H1 (cell line): ENCODE results near the gene CDCP1. TPM values are rescaled to one million over a fixed set of nuclear protein-coding genes. Genes with fewer than 3 reads are reported as not detected.

Experiments used
- CTCF ChIA-PET: fragments of 300-600 bp; sonication (Branson Sonifier 250); formaldehyde crosslinking; loops from one replicate; lab custom pipeline; 2021; ENCODE audit not compliant: partially characterized antibody; lab: Charles Lee
- POLR2A ChIA-PET: fragments of 300-600 bp; sonication (Branson Sonifier 250); formaldehyde crosslinking; loops from one replicate; lab custom pipeline; 2021; ENCODE audit warnings: inconsistent platforms; ENCODE audit not compliant: partially characterized antibody; lab: Charles Lee
- DNase-seq, 2 experiments: peaks; one replicate each; pipeline versions ENCODE4 v3.0.0 to v3.0.0-alpha.2; 2010 to 2022; ENCODE audit warnings: low spot score in 2 of 2, low read depth in 1 of 2, mixed read lengths in 1 of 2
- FAIRE-seq: peaks from 2 replicates; lab custom pipeline; 2011; peaks lifted over from hg19 to GRCh38; lab: Jason Lieb, UNC
- H2AFZ ChIP-seq: 2 replicates; pipeline ENCODE4 v1.8.1; 2012; ENCODE audit warnings: low read length, inconsistent platforms
- H2AK5ac ChIP-seq: 2 replicates; pipeline ENCODE4 v1.6.1; 2013; ENCODE audit warnings: low read depth, low read length
- H2BK120ac ChIP-seq: replicated peaks from 2 replicates; pipeline ENCODE3; 2013; ENCODE audit warnings: low read depth, low read length, inconsistent platforms
- H2BK12ac ChIP-seq: 2 replicates; pipeline ENCODE4 v1.6.1; 2013; ENCODE audit warnings: low read depth, low read length
- H2BK15ac ChIP-seq: 2 replicates; pipeline ENCODE4 v1.6.1; 2013; ENCODE audit warnings: low read length
- H2BK20ac ChIP-seq: 2 replicates; pipeline ENCODE4 v1.6.1; 2013; ENCODE audit warnings: low read length
- H2BK5ac ChIP-seq: 2 replicates; pipeline ENCODE4 v1.6.1; 2013; ENCODE audit warnings: low read depth, low read length
- H3K14ac ChIP-seq: 2 replicates; pipeline ENCODE4 v1.6.1; 2013; ENCODE audit warnings: inconsistent platforms; ENCODE audit not compliant: insufficient read length
- H3K18ac ChIP-seq: 2 replicates; pipeline ENCODE4 v1.6.1; 2013; ENCODE audit warnings: low read length; ENCODE audit errors: extremely low read depth
- H3K23ac ChIP-seq: 2 replicates; pipeline ENCODE4 v1.6.1; 2013; ENCODE audit warnings: inconsistent platforms; ENCODE audit not compliant: insufficient read length
- H3K23me2 ChIP-seq: 2 replicates; pipeline ENCODE4 v1.6.1; 2013; ENCODE audit warnings: low read depth, low read length
- H3K27ac ChIP-seq: 2 replicates; pipeline ENCODE4 v1.6.1; 2011; ENCODE audit warnings: low read depth, low read length, inconsistent platforms
- H3K27me3 ChIP-seq, 4 experiments: replicated peaks in 1 of 4; 1 replicate in 1 of 4; 2 replicates in 3 of 4; pipeline versions ENCODE4 v1.6.1 to v1.8.1; 2011 to 2013; ENCODE audit warnings: low read length in 3 of 4, mild to moderate bottlenecking in 3 of 4, inconsistent platforms in 2 of 4, mixed read lengths in 2 of 4, moderate library complexity in 1 of 4; ENCODE audit not compliant: control insufficient read depth in 3 of 4, insufficient read depth in 3 of 4; ENCODE audit errors: extremely low read depth in 1 of 4
- H3K36me3 ChIP-seq, 4 experiments: 2 replicates each; pipeline versions ENCODE4 v1.6.1 to v1.8.1; 2011 to 2013; ENCODE audit warnings: mild to moderate bottlenecking in 4 of 4, low read length in 3 of 4, moderate library complexity in 2 of 4, control low read depth in 1 of 4, inconsistent platforms in 1 of 4; ENCODE audit not compliant: insufficient read depth in 4 of 4, control insufficient read depth in 2 of 4
- H3K4ac ChIP-seq: replicated peaks from 2 replicates; pipeline ENCODE3; 2013; ENCODE audit warnings: low read length, low read depth, mixed read lengths, inconsistent platforms; ENCODE audit not compliant: insufficient read length
- H3K4me1 ChIP-seq, 4 experiments: replicated peaks in 1 of 4; 1 replicate in 1 of 4; 2 replicates in 3 of 4; pipeline versions ENCODE4 v1.6.1 to v1.8.1; 2011 to 2013; ENCODE audit warnings: low read length in 3 of 4, inconsistent platforms in 2 of 4, mixed read lengths in 1 of 4; ENCODE audit not compliant: insufficient read depth in 4 of 4, control insufficient read depth in 3 of 4
- H3K4me2 ChIP-seq, 2 experiments: 2 replicates each; pipeline versions ENCODE4 v1.6.1 to v1.8.1; 2011 to 2013; ENCODE audit warnings: low read depth in 2 of 2, low read length in 2 of 2, control low read depth in 1 of 2, inconsistent platforms in 1 of 2, mild to moderate bottlenecking in 1 of 2; ENCODE audit not compliant: insufficient read depth in 1 of 2
- H3K4me3 ChIP-seq, 4 experiments: fragments of 200-600, 300-600 bp in 1 of 4; sonication (generic), shearing (Covaris generic), sonication (Bioruptor Twin) in 1 of 4; 2 replicates each; pipeline versions ENCODE4 v1.5.1 to v1.8.1; 2011 to 2016; ENCODE audit warnings: low read length in 4 of 4, low read depth in 3 of 4, control low read depth in 2 of 4, inconsistent platforms in 2 of 4, mild to moderate bottlenecking in 2 of 4, mixed read lengths in 1 of 4, moderate library complexity in 1 of 4; ENCODE audit not compliant: insufficient read depth in 2 of 4; ENCODE audit errors: extremely low read depth in 1 of 4
- H3K56ac ChIP-seq: replicated peaks from 2 replicates; pipeline ENCODE3; 2013; ENCODE audit warnings: low read depth, mild to moderate bottlenecking, mixed read lengths, low read length, inconsistent platforms; ENCODE audit not compliant: insufficient read length
- H3K79me1 ChIP-seq: 2 replicates; pipeline ENCODE4 v1.6.1; 2013; ENCODE audit warnings: low read depth, low read length, control low read depth
- H3K79me2 ChIP-seq, 2 experiments: 2 replicates each; pipeline versions ENCODE4 v1.6.1 to v1.8.1; 2012 to 2013; ENCODE audit warnings: low read length in 2 of 2, mild to moderate bottlenecking in 2 of 2, inconsistent platforms in 1 of 2; ENCODE audit not compliant: insufficient read depth in 2 of 2, control insufficient read depth in 1 of 2
- H3K9ac ChIP-seq, 4 experiments: replicated peaks in 1 of 4; 1 replicate in 1 of 4; 2 replicates in 3 of 4; pipeline versions ENCODE4 v1.6.1 to v1.8.1; 2011 to 2013; ENCODE audit warnings: low read depth in 3 of 4, low read length in 3 of 4, control low read depth in 2 of 4, mild to moderate bottlenecking in 2 of 4, moderate library complexity in 2 of 4, inconsistent platforms in 1 of 4; ENCODE audit errors: extremely low read depth in 1 of 4
- H3K9me3 ChIP-seq, 2 experiments: 2 replicates each; pipeline versions ENCODE4 v1.6.1 to v1.8.1; 2012 to 2013; ENCODE audit warnings: mild to moderate bottlenecking in 2 of 2, moderate library complexity in 2 of 2, control low read depth in 1 of 2, inconsistent platforms in 1 of 2, low read depth in 1 of 2, low read length in 1 of 2, mixed read lengths in 1 of 2; ENCODE audit not compliant: insufficient read depth in 2 of 2
- H4K20me1 ChIP-seq, 2 experiments: replicated peaks in 1 of 2; 2 replicates each; pipeline versions ENCODE3 to v1.8.1; 2011 to 2013; ENCODE audit warnings: inconsistent platforms in 2 of 2, low read length in 2 of 2, mild to moderate bottlenecking in 1 of 2; ENCODE audit not compliant: insufficient read depth in 2 of 2, control insufficient read depth in 1 of 2
- H4K5ac ChIP-seq: 2 replicates; pipeline ENCODE4 v1.6.1; 2013; ENCODE audit warnings: low read length, low read depth, mixed read lengths, inconsistent platforms; ENCODE audit not compliant: insufficient read length
- H4K8ac ChIP-seq: 2 replicates; pipeline ENCODE4 v1.8.0; 2013; ENCODE audit warnings: mild to moderate bottlenecking, moderate library complexity, low read length, inconsistent platforms; ENCODE audit not compliant: insufficient read depth; ENCODE audit errors: extremely low read depth
- H4K91ac ChIP-seq: replicated peaks from 2 replicates; pipeline ENCODE3; 2013; ENCODE audit warnings: low read length, mixed read lengths, inconsistent platforms; ENCODE audit not compliant: insufficient read length
- BACH1 ChIP-seq: IDR thresholded peaks from 2 replicates; pipeline ENCODE4 v1.6.1; 2012; ENCODE audit warnings: low read length, improper control_type of control experiment
- CEBPB ChIP-seq: IDR thresholded peaks from 2 replicates; pipeline ENCODE4 v1.6.1; 2012; ENCODE audit warnings: low read depth, low read length
- EP300 ChIP-seq, 2 experiments: IDR thresholded peaks; 1 replicate in 1 of 2; 2 replicates in 1 of 2; pipeline ENCODE4 v1.6.1; 2011 to 2012; ENCODE audit warnings: low read depth in 2 of 2, low read length in 2 of 2, mild to moderate bottlenecking in 2 of 2, borderline replicate concordance in 1 of 2, inconsistent platforms in 1 of 2, moderate library complexity in 1 of 2
- GTF2F1 ChIP-seq: IDR thresholded peaks from 2 replicates; pipeline ENCODE4 v1.6.1; 2012; ENCODE audit warnings: low read depth, low read length, improper control_type of control experiment, borderline replicate concordance
- KDM5A ChIP-seq: fragments of 200-600 bp; IDR thresholded peaks from 2 replicates; pipeline ENCODE4 v1.7.1; 2012; ENCODE audit warnings: mild to moderate bottlenecking, low read length, inconsistent platforms, mixed read lengths
- NANOG ChIP-seq: IDR thresholded peaks from 2 replicates; pipeline ENCODE4 v1.6.1; 2011; ENCODE audit warnings: low read length, low read depth, mild to moderate bottlenecking, inconsistent platforms; ENCODE audit not compliant: insufficient read depth, poor library complexity, severe bottlenecking
- TAF1 ChIP-seq: IDR thresholded peaks from 2 replicates; pipeline ENCODE4 v1.6.1; 2011; ENCODE audit warnings: mild to moderate bottlenecking, low read depth, low read length
- WGBS, 2 experiments: shearing (Covaris generic) in 1 of 2; methylation state at CpG; one replicate each; pipeline versions ENCODE4 v1.1.6 to v1.1.7; 2013 to 2015; ENCODE audit warnings: low lambda C conversion rate in 2 of 2, mixed read lengths in 2 of 2, inconsistent platforms in 1 of 2, low coverage in 1 of 2, missing lambda C conversion rate in 1 of 2; ENCODE audit not compliant: insufficient replicate concordance in 2 of 2, insufficient coverage in 1 of 2, insufficient read length in 1 of 2; ENCODE audit errors: extremely low coverage in 1 of 2, missing lambda C conversion rate in 1 of 2; 5-methylcytosine and 5-hydroxymethylcytosine counted together
- polyA plus RNA-seq, 7 experiments: library from polyadenylated mRNA; depleted of rRNA in 3 of 7; stranded (reverse) in 5 of 7; unstranded in 2 of 7; fragments of >200 nt in 5 of 7; fragments of 200-250 nt in 2 of 7; gene quantifications; 1 replicate in 5 of 7; 2 replicates in 1 of 7; 4 replicates in 1 of 7; pipeline versions ENCODE4 v1.2.1 to v1.2.3, GENCODE V29; 2011 to 2013; ENCODE audit warnings: missing spikeins in 2 of 7, mixed read lengths in 2 of 7
- total RNA-seq: library from RNA; stranded (reverse); fragmentation: NEBNext Ultra II Directional; extraction: Animal tissue kit (Norgen Biotek cat#: 25700); gene quantifications from 2 replicates; pipeline ENCODE4 v1.2.1, GENCODE V29; 2021

The CDCP1 gene
- total and polyA plus RNA-seq, 2 of the 8 experiments (the other 6 are each of a cell fraction or from before 2014, with no cell fraction given), result 10.0 to 23.3 TPM

GRCh38 chr3:45106874-45107273, 39.3 kb downstream of the CDCP1 start:
- POLR2A ChIA-PET, result no interaction called here
- FAIRE-seq, result no peak
- no peak overlapping the region for H2BK15ac ChIP-seq

More at GRCh38 chr3:45106874-45107273, 39.3 kb downstream of the CDCP1 start:
- Histone ChIP-seq H2BK12ac (no peak overlapping the region), H3K36me3 (peaks cover 0 to 24% (median 3%) of the 10 kb centered on the region in 4 experiments; a peak in 4 of 8 replicates), H4K20me1 (no peaks in the 10 kb centered on the region), H3K27me3 (no peaks in the 10 kb centered on the region), H3K23me2 (no peaks in the 10 kb centered on the region), H3K9me3 (no peaks in the 10 kb centered on the region), H4K8ac (no peak overlapping the region), H2BK5ac (no peak overlapping the region), H3K4me3 (no peak overlapping the region), H3K9ac (no peak overlapping the region), H3K14ac (no peak overlapping the region), H2BK120ac (no peak overlapping the region), H3K23ac (no peak overlapping the region), H3K79me2 (no peaks in the 10 kb centered on the region), H3K27ac (no peak overlapping the region), H3K4me1 (no peaks in the 10 kb centered on the region), H4K5ac (no peak overlapping the region), H3K18ac (no peak overlapping the region), H2BK20ac (no peak overlapping the region), H3K4me2 (no peak overlapping the region), H4K91ac (no peak overlapping the region), H3K56ac (no peak overlapping the region), H2AK5ac (no peak overlapping the region), H3K4ac (no peak overlapping the region), H3K79me1 (no peaks in the 10 kb centered on the region), H2AFZ (no peak overlapping the region)
- CTCF ChIA-PET, result interaction anchor here (0.7 to 1.0 kb wide), 4 partner anchors 10 to 287 kb away, joined by 3 to 4 read pairs (median 3); no protein-coding TSS in a partner anchor
- DNase-seq, result no peak
- 84% methylated on average over 2 of the region's 2 CpGs; no CpG with 5 or more reads in 1 of the 2 experiments for WGBS, 2 experiments
- TF ChIP-seq BACH1 (no peak), CEBPB (no peak), GTF2F1 (no peak), TAF1 (no peak), KDM5A (no peak), NANOG (no peak), EP300 (IDR thresholded peaks at IDR 0.05; ENCODE audit: borderline replicate concordance in 1 of 2, low read depth in 2 of 2, low read length in 2 of 2) (no peak)
